Measurements from ENCODE around the gene GDPGP1. TPM values are rescaled to one million over a fixed set of nuclear protein-coding genes. Genes with fewer than 3 reads are reported as not detected.
"Not testable (repeated sequence)": the region's sequence is repeated elsewhere in the genome, so short reads cannot be mapped to it uniquely, and the experiment has no call there.

GDPGP1 gene
- total RNA-seq, 1 experiment from 2014 or later: 22.8 TPM

- in situ Hi-C loops (cut with HindIII; ENCODE audit: low pct_unique_long_range_greater_than_20kb, low sequenced_read_pairs): no loop called here
- CTCF ChIA-PET: no interaction called here
These were observed 23.8 kb downstream of the GDPGP1 start for GRCh38 chr15:90257776-90258175.

GRCh38 chr15:90259524-90259923 is 25.5 kb downstream of the GDPGP1 start:
- TF ChIP-seq TCF7L2 (IDR thresholded peaks at IDR 0.05; ENCODE audit: low read depth, low read length): no peak
- TF ChIP-seq POLR2AphosphoS5 (IDR thresholded peaks at IDR 0.05; ENCODE audit: low read depth, low read length): no peak
- no peak for TF ChIP-seq SIN3A (IDR thresholded peaks at IDR 0.05; ENCODE audit: borderline replicate concordance, insufficient read depth, low read depth, low read length)
- TF ChIP-seq, protein P1, sequence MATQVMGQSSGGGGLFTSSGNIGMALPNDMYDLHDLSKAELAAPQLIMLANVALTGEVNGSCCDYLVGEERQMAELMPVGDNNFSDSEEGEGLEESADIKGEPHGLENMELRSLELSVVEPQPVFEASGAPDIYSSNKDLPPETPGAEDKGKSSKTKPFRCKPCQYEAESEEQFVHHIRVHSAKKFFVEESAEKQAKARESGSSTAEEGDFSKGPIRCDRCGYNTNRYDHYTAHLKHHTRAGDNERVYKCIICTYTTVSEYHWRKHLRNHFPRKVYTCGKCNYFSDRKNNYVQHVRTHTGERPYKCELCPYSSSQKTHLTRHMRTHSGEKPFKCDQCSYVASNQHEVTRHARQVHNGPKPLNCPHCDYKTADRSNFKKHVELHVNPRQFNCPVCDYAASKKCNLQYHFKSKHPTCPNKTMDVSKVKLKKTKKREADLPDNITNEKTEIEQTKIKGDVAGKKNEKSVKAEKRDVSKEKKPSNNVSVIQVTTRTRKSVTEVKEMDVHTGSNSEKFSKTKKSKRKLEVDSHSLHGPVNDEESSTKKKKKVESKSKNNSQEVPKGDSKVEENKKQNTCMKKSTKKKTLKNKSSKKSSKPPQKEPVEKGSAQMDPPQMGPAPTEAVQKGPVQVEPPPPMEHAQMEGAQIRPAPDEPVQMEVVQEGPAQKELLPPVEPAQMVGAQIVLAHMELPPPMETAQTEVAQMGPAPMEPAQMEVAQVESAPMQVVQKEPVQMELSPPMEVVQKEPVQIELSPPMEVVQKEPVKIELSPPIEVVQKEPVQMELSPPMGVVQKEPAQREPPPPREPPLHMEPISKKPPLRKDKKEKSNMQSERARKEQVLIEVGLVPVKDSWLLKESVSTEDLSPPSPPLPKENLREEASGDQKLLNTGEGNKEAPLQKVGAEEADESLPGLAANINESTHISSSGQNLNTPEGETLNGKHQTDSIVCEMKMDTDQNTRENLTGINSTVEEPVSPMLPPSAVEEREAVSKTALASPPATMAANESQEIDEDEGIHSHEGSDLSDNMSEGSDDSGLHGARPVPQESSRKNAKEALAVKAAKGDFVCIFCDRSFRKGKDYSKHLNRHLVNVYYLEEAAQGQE (IDR thresholded peaks at IDR 0.05; ENCODE audit: insufficient read depth in 1 of 2, low read depth in 2 of 2, low read length in 1 of 2): no peak
- no peak for TF ChIP-seq CTCF (IDR thresholded peaks at IDR 0.05)
- intact Hi-C loops (cut with micrococcal nuclease; ENCODE audit: unreplicated experiment): no loop called here
- no peaks in the 10 kb centered on the region for H3K9me3 ChIP-seq (ENCODE audit: control insufficient read depth, insufficient read depth, low read depth, low read length)
- H3K27ac ChIP-seq (ENCODE audit: low read length): no peak overlapping the region
- H3K4me3 ChIP-seq (ENCODE audit: low read depth in 2 of 2, low read length in 2 of 2): no peak overlapping the region
- POLR2A ChIA-PET: no interaction called here
- peaks cover 2% of the 10 kb centered on the region for H3K4me1 ChIP-seq (ENCODE audit: control insufficient read depth, insufficient read depth, low read length)
- no peak for DNase-seq (ENCODE audit: low read depth, low spot score)
- no peaks in the 10 kb centered on the region for H3K36me3 ChIP-seq (ENCODE audit: control insufficient read depth, insufficient read depth, low read length)
- CTCF ChIA-PET: no interaction called here
- in situ Hi-C loops (cut with HindIII; ENCODE audit: low pct_unique_long_range_greater_than_20kb, low sequenced_read_pairs): no loop called here
- ATAC-seq: no peak
- BruUV-seq (replicated peaks): no TSS peak
- H3K27me3 ChIP-seq (ENCODE audit: control insufficient read depth, insufficient read depth, low read length): no peaks in the 10 kb centered on the region

More at GRCh38 chr15:90257776-90258175, 23.8 kb downstream of the GDPGP1 start:
- no TSS peak for BruUV-seq (replicated peaks)
- no peak overlapping the region for H3K27ac ChIP-seq (ENCODE audit: low read length)
- intact Hi-C loops (cut with micrococcal nuclease; ENCODE audit: unreplicated experiment): no loop called here
- H3K4me3 ChIP-seq (ENCODE audit: low read depth in 2 of 2, low read length in 2 of 2): no peak overlapping the region
- no peak for DNase-seq (ENCODE audit: low read depth, low spot score)
- H3K4me1 ChIP-seq (ENCODE audit: control insufficient read depth, insufficient read depth, low read length): no peaks in the 10 kb centered on the region
- no peaks in the 10 kb centered on the region for H3K27me3 ChIP-seq (ENCODE audit: control insufficient read depth, insufficient read depth, low read length)
- POLR2A ChIA-PET: no interaction called here
- TF ChIP-seq, protein P1 (IDR thresholded peaks at IDR 0.05; ENCODE audit: insufficient read depth in 1 of 2, low read depth in 2 of 2, low read length in 1 of 2): no peak
- TF ChIP-seq TCF7L2 (IDR thresholded peaks at IDR 0.05; ENCODE audit: low read depth, low read length) (no peak), CTCF (IDR thresholded peaks at IDR 0.05) (no peak), SIN3A (IDR thresholded peaks at IDR 0.05; ENCODE audit: borderline replicate concordance, insufficient read depth, low read depth, low read length) (no peak), POLR2AphosphoS5 (IDR thresholded peaks at IDR 0.05; ENCODE audit: low read depth, low read length) (no peak)
- no peaks in the 10 kb centered on the region for H3K36me3 ChIP-seq (ENCODE audit: control insufficient read depth, insufficient read depth, low read length)
- ATAC-seq: no peak
- no peaks in the 10 kb centered on the region for H3K9me3 ChIP-seq (ENCODE audit: control insufficient read depth, insufficient read depth, low read depth, low read length)

DNA sequence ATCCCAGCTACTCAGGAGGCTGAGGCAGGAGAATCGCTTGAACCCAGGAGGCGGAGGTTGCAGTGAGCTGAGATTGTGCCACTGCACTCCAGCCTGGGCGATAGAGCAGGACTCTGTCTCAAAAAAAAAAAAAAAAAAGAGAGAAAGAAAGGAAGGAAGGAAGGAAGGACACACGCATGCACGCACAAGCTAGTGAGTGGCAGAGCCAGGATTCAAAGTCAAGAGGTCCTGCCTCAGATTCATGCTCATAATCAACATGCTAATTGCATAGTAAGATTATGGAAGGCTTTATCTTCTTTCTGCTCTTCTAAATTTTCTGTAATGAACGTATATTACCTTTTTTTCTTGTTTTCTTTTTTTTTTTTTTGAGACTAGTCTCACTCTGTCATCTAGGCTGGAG is 26.7 kb downstream of the GDPGP1 start:
- CTCF ChIA-PET: interaction anchor here (0.7 kb wide), 1 partner anchor 1083 kb away, joined by 5 read pairs; no protein-coding TSS in a partner anchor
- H3K27ac ChIP-seq (ENCODE audit: low read length); H3K9me3 ChIP-seq (ENCODE audit: control insufficient read depth, insufficient read depth, low read depth, low read length); DNase-seq (ENCODE audit: low read depth, low spot score); BruUV-seq (replicated peaks); intact Hi-C loops (cut with micrococcal nuclease; ENCODE audit: unreplicated experiment); in situ Hi-C loops (cut with HindIII; ENCODE audit: low pct_unique_long_range_greater_than_20kb, low sequenced_read_pairs); H3K4me3 ChIP-seq (ENCODE audit: low read depth in 2 of 2, low read length in 2 of 2); H3K4me1 ChIP-seq (ENCODE audit: control insufficient read depth, insufficient read depth, low read length); H3K36me3 ChIP-seq (ENCODE audit: control insufficient read depth, insufficient read depth, low read length); ATAC-seq; POLR2A ChIA-PET; H3K27me3 ChIP-seq (ENCODE audit: control insufficient read depth, insufficient read depth, low read length): not testable (repeated sequence)
